T-helper 1 cell treated with Interleukin-12 subunit alpha and Interleukin-12 subunit beta and Interleukin-4 antibody, amounts not matched to agents 30 ng/mL and 1 ng/mL, for 36 hours (primary cell): ENCODE data around the gene FTH1. TPM values are rescaled to one million over a fixed set of nuclear protein-coding genes. Genes with fewer than 3 reads are reported as not detected.

Experiments
- intact Hi-C: fragments of 100-400 bp; cut with micrococcal nuclease; formaldehyde crosslinking; loops from one replicate; pipeline ENCODE4 v1.15.1; 2024
- total RNA-seq: library from RNA; stranded (reverse); gene quantifications from 2 replicates; pipeline ENCODE4 v1.2.3, GENCODE V29; 2022

The FTH1 gene
- total RNA-seq, 1 donor from 2014 or later, result 1,168 TPM

DNA sequence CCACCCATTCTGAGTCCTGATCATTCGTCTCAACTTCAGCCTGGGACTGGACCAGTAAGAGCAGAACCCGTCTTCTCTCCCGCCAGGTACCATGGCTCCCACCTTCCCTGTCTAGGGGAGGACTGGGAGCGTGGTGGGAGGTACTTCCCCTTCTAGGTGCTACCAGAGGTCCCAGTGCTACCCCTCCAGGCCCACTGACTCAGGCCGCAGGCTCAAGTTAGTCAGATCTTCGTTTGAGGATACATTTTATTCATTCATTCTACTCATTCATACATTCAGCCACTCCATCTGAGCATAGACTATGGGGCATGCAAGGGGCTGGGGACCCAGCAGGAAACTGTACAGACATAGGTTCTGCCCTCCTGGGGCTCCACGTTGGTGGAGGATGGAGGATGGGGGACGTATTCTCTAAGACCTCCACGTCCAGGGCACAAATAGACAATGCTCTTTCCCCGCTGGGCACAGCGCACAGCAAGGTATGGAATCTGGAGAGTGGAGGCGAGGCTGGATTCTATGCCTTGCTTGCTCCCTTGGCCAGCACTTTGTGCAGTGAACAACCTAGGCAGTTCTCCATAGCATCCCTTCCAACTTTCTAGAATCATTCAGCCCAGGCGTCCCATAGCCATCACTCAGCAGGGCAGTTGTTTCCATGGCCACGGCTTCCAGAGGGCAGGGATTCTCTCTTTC is 49.0 kb downstream of the FTH1 start:
- intact Hi-C loops, result no loop called here

- intact Hi-C loops, result no loop called here
Observed at GRCh38 chr11:61917334-61918109, 49.9 kb downstream of the FTH1 start, which contains the start of gene RAB3IL1. TSS of gene RAB3IL1 (minus strand) at chr11:61917566. CDS start at chr11:61917367, 199 bp downstream.

DNA sequence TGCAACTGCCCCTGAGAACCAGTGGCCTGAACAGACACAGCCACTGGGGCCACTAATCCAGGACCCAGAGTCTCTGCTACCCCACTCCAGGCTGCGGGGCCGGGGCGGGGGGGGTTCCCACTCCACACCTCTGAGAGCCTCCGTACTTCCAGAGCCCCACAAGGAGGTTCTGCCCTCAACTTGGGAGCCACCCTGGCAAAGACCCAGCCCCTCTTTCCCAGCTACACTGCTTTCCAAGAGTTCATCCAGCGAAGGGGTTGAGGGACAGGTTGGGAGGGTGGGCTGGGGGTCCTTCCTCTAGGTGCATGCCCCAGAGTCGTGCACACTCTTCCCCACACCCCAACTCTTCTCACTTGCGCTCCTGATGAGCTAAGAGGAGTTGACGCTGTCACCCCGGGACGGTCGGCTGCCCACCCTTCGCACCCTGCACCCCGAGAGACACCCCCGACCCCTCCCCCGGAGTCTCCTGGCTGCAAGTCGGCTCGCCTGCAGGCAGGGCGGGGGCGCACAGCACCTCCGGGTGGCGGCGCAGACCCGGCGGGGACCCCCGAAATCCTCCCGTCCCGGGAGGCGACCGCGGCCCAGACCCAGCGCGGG is 50.6 kb downstream of the FTH1 start:
- intact Hi-C loops, result no loop called here

GRCh38 chr11:61914471-61915171 is 52.8 kb downstream of the FTH1 start:
- intact Hi-C loops, result no loop called here

Other genes starting within 250 kb of the FTH1 start
- 0.83 and 1.3 TPM in 2 replicates for gene MYRF, start 215.0 kb downstream of the FTH1 start, total RNA-seq
- 171 and 173 TPM in 2 replicates for gene TMEM258, start 175.0 kb downstream of the FTH1 start, total RNA-seq
- gene FEN1, start 174.7 kb downstream of the FTH1 start, total RNA-seq, result 96.3 and 104 TPM in 2 replicates
- 70.0 and 71.6 TPM in 2 replicates for gene FADS1, start 150.6 kb downstream of the FTH1 start, total RNA-seq
- 232 and 234 TPM in 2 replicates for gene FADS2, start 139.3 kb downstream of the FTH1 start, total RNA-seq
- 7.1 and 9.6 TPM in 2 replicates for gene FADS3, start 76.1 kb downstream of the FTH1 start, total RNA-seq
- gene RAB3IL1, start 50.1 kb downstream of the FTH1 start, total RNA-seq, result 0.34 and 0.41 TPM in 2 replicates
- gene BEST1, start 17.3 kb downstream of the FTH1 start, total RNA-seq, result 0.44 TPM in 1 of 2 replicates, not detected in the other
- 116 and 121 TPM in 2 replicates for gene INCENP, start 156.4 kb upstream of the FTH1 start, total RNA-seq
- not detected in 2 replicates for gene SCGB1D1, start 222.6 kb upstream of the FTH1 start, total RNA-seq
- not detected in 2 replicates for gene SCGB2A1, start 241.0 kb upstream of the FTH1 start, total RNA-seq